GM12874 (cell line): Measurements from ENCODE around the gene BMP2K.

ENCODE experiments used
- TF ChIP-seq, protein P1 (sequence below): IDR thresholded peaks from 2 replicates; pipeline ENCODE4 v1.5.1; 2011; ENCODE audit warnings: low read depth, mild to moderate bottlenecking, control low read depth, low read length, moderate library complexity; ENCODE audit not compliant: insufficient read depth

The BMP2K gene

DNA sequence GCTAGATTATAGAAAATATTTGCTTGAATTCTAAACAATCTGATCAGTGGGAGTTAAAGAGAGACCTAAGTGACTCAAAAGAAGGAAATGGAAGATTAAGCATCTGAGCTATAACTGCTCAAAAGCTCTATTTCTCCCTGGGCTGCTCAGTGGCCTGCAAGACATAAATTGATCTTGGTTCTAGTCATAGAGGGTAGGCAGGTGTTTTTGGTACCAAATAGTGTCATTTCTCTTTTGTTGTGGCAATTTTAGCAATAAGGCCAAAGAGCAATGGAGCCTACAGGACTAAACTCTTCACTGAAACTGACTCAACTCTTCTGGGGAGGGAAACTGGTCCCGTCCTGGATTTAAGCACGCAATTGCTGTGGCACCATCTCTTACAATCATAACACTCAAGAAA lies 33.9 kb upstream of the BMP2K start:
- TF ChIP-seq, protein P1, sequence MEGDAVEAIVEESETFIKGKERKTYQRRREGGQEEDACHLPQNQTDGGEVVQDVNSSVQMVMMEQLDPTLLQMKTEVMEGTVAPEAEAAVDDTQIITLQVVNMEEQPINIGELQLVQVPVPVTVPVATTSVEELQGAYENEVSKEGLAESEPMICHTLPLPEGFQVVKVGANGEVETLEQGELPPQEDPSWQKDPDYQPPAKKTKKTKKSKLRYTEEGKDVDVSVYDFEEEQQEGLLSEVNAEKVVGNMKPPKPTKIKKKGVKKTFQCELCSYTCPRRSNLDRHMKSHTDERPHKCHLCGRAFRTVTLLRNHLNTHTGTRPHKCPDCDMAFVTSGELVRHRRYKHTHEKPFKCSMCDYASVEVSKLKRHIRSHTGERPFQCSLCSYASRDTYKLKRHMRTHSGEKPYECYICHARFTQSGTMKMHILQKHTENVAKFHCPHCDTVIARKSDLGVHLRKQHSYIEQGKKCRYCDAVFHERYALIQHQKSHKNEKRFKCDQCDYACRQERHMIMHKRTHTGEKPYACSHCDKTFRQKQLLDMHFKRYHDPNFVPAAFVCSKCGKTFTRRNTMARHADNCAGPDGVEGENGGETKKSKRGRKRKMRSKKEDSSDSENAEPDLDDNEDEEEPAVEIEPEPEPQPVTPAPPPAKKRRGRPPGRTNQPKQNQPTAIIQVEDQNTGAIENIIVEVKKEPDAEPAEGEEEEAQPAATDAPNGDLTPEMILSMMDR: no peak

DNA sequence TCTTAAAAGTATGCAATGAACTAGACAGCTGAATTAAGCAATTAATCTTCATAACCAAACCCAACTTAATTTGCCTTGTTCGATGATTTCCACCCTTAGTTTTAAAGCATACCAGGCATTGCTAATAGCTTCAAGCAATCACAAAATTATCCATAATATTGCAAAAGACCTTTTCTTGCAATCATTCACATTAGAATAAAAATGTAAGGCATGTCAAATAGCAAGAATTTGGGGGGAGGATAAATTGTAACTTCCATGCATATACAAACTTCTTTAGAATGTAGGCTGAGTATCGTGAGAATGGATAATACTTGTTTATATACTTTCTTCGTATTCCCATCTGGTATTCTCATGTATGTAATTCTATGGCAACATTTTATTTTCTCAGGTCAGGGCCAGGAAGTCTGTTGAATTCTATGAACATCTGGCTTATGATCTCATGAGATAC lies 28.7 kb upstream of the BMP2K start:
- TF ChIP-seq, protein P1: no peak

- TF ChIP-seq, protein P1: no peak
Measured at GRCh38 chr4:78748381-78748780, 27.8 kb upstream of the BMP2K start.

DNA sequence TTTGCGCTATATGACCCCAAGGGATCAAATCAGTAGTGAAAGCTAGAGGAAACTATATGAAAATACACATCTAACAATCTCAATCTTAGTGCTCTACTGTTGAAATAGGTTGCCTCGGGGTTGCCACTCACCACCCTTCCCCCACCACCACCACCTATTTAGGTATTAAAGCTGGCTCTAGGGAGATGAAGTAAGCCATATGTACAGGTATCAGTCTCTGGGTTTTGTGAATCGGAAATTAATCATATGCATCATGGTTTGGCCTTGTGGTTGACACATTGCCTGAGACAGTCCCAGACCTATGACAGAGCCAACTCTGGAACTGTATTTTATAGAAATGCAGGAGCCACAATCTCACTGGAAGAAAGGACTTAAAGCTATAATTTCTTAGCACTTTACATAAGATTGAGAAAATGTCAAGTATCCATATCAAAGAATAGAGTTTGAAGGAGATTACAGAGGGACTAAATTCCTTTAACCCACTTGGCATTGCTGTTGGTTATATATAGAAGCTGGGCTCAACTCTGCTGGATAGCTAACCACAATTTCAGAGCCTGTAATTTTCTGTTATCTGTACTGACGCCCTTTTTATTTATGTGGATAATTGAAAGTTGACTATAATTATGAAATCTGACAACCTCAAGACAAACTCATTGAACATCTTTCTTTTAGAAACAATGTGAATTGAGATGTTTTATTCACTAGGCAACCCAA lies 26.7 kb upstream of the BMP2K start:
- TF ChIP-seq, protein P1: no peak

DNA sequence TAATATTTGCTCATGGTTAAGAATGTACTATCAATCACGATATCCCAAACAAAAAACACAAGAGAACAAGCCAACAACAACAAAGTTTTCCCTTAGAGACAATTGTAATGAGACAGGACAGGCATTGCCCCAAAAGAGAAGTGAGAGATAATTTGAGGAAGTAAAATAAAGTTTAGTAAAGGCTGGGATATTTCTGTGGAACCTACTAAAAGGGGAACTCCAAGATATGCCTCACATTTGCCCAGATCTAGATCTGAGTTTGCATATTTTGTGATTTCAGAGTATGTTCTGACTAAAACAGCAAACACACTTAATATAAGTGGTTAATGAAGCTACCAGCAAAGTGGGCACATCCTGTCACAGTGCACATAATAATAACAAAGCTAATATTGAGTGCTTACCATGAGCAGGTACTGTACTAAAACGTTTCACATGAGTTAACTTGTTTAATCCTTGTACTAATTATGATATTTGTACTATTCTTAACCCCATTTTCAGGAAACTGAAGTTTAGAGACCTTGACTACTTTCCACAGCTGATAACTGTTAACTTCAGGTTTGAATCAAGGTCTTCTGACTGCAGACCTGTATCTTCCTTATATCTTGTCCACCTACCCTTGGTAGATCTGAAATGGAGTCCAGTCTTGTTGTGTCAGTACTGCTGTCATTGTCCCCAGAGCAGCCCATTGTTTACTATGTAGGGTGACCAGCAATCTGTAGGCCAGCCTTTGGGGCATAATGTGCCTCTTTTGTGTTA lies 26.0 kb upstream of the BMP2K start:
- TF ChIP-seq, protein P1: no peak

DNA sequence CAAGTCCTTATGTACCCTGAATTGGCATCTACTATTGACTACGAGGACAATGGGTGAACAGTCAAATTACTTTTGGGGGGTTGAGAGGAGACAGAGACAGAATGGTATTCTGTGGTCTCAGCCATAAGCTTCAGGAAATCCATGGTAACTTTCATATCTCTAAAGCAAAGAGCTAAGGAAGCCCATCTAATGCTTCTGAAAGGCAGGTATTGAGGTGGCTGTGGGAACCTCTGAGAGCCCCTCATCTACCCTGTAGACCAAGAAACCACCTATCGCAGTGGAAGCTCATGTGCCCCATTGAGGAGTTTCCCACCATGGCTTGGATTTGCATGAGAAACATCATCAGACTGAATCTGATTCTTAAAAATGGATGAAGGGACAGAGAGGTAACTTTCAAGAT lies 23.1 kb upstream of the BMP2K start:
- TF ChIP-seq, protein P1: no peak

- TF ChIP-seq, protein P1: no peak
Measured at GRCh38 chr4:78754872-78755271, 21.3 kb upstream of the BMP2K start.
